ENCODE data around the gene PCDHA1. TPM values are rescaled to one million over a fixed set of nuclear protein-coding genes. Genes with fewer than 3 reads are reported as not detected.
"Not testable (repeated sequence)": the region's sequence is repeated elsewhere in the genome, so short reads cannot be mapped to it uniquely, and the experiment has no call there.

Gene PCDHA1
- total RNA-seq, 4 donors from 2014 or later = not detected

- Histone ChIP-seq H3K4me3 (no peak overlapping the region), H3K27me3 (peaks cover 83% of the 10 kb centered on the region), H3K36me3 (no peaks in the 10 kb centered on the region), H3K4me1 (no peaks in the 10 kb centered on the region), H3K27ac (no peak overlapping the region), H3K9me3 (peaks cover 0 to 64% (median 0%) of the 10 kb centered on the region in 3 donors)
- no peak for ATAC-seq
- no peak for TF ChIP-seq EP300 (IDR thresholded peaks at IDR 0.05)
- TF ChIP-seq POLR2AphosphoS5 (IDR thresholded peaks at IDR 0.05) = no peak
- no peak for TF ChIP-seq POLR2A (IDR thresholded peaks at IDR 0.05)
- TF ChIP-seq, protein P1, sequence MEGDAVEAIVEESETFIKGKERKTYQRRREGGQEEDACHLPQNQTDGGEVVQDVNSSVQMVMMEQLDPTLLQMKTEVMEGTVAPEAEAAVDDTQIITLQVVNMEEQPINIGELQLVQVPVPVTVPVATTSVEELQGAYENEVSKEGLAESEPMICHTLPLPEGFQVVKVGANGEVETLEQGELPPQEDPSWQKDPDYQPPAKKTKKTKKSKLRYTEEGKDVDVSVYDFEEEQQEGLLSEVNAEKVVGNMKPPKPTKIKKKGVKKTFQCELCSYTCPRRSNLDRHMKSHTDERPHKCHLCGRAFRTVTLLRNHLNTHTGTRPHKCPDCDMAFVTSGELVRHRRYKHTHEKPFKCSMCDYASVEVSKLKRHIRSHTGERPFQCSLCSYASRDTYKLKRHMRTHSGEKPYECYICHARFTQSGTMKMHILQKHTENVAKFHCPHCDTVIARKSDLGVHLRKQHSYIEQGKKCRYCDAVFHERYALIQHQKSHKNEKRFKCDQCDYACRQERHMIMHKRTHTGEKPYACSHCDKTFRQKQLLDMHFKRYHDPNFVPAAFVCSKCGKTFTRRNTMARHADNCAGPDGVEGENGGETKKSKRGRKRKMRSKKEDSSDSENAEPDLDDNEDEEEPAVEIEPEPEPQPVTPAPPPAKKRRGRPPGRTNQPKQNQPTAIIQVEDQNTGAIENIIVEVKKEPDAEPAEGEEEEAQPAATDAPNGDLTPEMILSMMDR (IDR thresholded peaks at IDR 0.05) = no peak
- WGBS, 2 donors (ENCODE audit: low coverage in 1 of 2) = 43 to 67% methylated on average over 1 of the region's 87 CpGs
Measured at GRCh38 chr5:140842798-140843733, 57.1 kb downstream of the PCDHA1 start.

DNA sequence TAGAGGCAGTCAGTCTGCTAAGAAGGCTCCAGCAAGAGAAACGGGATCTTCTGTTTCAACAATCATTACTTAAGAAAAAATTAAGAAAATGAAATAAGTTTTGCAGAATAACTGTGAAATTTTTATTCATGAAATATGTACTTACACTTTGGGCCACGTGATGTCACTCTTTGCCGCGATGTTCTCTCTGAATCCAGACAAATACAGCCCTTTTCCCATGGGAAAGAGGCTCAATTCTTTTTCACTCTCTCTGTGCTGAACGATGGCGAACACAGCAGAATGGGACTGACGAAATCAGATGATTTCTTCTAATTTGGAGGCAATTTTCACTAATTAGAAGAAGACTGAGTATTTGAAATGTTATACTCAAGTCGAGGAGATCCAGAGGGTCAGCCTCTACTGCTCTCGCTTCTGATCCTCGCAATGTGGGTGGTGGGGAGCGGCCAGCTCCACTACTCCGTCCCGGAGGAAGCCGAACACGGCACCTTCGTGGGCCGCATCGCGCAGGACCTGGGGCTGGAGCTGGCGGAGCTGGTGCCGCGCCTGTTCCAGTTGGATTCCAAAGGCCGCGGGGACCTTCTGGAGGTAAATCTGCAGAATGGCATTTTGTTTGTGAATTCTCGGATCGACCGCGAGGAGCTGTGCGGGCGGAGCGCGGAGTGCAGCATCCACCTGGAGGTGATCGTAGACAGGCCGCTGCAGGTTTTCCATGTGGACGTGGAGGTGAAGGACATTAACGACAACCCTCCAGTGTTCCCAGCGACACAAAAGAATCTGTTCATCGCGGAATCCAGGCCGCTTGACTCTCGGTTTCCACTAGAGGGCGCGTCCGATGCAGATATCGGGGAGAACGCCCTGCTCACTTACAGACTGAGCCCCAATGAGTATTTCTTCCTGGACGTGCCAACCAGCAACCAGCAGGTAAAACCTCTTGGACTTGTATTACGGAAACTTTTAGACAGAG lies 62.5 kb downstream of the PCDHA1 start, which contains the start of gene PCDHA9:
Gene PCDHA9, plus strand, starts transcription at position 244 of the 964 bp plus-strand sequence. Its CDS starts 114 bp downstream, at position 358.
- H3K27ac ChIP-seq, ATAC-seq, H3K36me3 ChIP-seq, H3K4me3 ChIP-seq, H3K4me1 ChIP-seq: not testable (repeated sequence)
- 15 to 24% methylated on average over 5 to 19 of the region's 48 CpGs for WGBS, 2 donors (ENCODE audit: low coverage in 1 of 2)
- peaks cover 0 to 59% (median 0%) of the 10 kb centered on the region in 3 donors for H3K9me3 ChIP-seq
- peaks cover 76% of the 10 kb centered on the region for H3K27me3 ChIP-seq

GRCh38 chr5:140849831-140850634 lies 64.1 kb downstream of the PCDHA1 start:
- Histone ChIP-seq H3K9me3 (peaks cover 0 to 57% (median 0%) of the 10 kb centered on the region in 3 donors), H3K27me3 (peaks cover 80% of the 10 kb centered on the region)
- not testable (repeated sequence) for H3K36me3 ChIP-seq, H3K4me3 ChIP-seq, H3K27ac ChIP-seq, ATAC-seq, H3K4me1 ChIP-seq
- WGBS, 2 donors (ENCODE audit: low coverage in 1 of 2) = 35% methylated on average over 21 of the region's 101 CpGs; no CpG with 5 or more reads in 1 of the 2 donors

DNA sequence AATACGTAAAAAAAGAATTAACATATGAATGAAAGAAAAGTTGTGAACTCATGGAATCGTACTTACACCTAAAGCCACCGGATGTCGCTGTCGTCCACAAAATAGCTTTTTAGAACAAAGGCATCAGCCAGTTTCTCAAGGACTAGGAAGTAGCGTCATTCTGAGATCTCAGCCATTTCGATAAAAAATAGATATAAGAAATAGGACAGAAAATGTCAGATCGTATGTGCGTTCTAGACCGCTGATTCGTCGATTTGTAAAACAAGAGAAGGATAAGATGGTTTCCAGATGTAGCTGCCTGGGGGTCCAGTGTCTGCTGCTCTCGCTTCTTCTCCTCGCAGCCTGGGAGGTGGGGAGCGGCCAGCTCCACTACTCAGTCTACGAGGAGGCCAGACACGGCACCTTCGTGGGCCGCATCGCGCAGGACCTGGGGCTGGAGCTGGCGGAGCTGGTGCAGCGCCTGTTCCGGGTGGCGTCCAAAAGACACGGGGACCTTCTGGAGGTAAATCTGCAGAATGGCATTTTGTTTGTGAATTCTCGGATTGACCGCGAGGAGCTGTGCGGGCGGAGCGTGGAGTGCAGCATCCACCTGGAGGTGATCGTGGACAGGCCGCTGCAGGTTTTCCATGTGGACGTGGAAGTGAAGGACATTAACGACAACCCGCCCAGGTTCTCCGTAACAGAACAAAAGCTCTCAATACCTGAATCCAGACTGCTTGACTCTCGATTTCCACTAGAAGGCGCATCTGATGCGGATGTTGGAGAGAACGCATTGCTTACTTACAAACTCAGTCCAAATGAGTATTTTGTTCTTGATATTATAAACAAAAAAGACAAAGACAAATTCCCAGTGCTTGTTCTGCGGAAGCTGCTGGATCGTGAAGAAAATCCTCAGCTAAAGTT lies 70.1 kb downstream of the PCDHA1 start, which contains the start of gene PCDHA10:
Gene PCDHA10, plus strand, starts transcription at position 126 of the 903 bp plus-strand sequence. Its CDS starts 152 bp downstream, at position 278.
- ATAC-seq = no peak
- H3K4me1 ChIP-seq = no peaks in the 10 kb centered on the region
- H3K27me3 ChIP-seq = peaks cover 81% of the 10 kb centered on the region
- 11 to 18% methylated on average over 8 to 40 of the region's 44 CpGs for WGBS, 2 donors (ENCODE audit: low coverage in 1 of 2)
- TF ChIP-seq POLR2AphosphoS5 (IDR thresholded peaks at IDR 0.05) = no peak
- TF ChIP-seq, protein P1 (IDR thresholded peaks at IDR 0.05) = peak in 2 of 4 experiments; percentile 15 to 39
- no peaks in the 10 kb centered on the region for H3K36me3 ChIP-seq
- H3K27ac ChIP-seq = peak within 1 kb of the TSS in 1 of 4 donors; percentile 56
- H3K4me3 ChIP-seq = peak within 1 kb of the TSS; percentile 6 to 27
- H3K9me3 ChIP-seq = peaks cover 0 to 61% (median 0%) of the 10 kb centered on the region in 3 donors
